Measurements from ENCODE around the gene HS3ST3A1.

GRCh38 chr17:13575922-13576419 is 25.8 kb downstream of the HS3ST3A1 start:
- TF ChIP-seq EZH2 (IDR thresholded peaks at IDR 0.05; ENCODE audit: borderline replicate concordance), result no peak
- no peak for TF ChIP-seq CTCF (IDR thresholded peaks at IDR 0.05; ENCODE audit: poor library complexity)
- no peak for TF ChIP-seq EZH2phosphoT487 (IDR thresholded peaks at IDR 0.05; ENCODE audit: low read depth, severe bottlenecking, unreplicated experiment)
